ENCODE results near the gene PLPP4.

GRCh38 chr10:120493411-120494312 is 36.6 kb downstream of the PLPP4 start:
- TF ChIP-seq CTCF (IDR thresholded peaks at IDR 0.05) (no peak), POLR2A (IDR thresholded peaks at IDR 0.05) (no peak)

All from transverse colon (tissue), 3 donors.